ENCODE data around the gene OXSM. TPM values are rescaled to one million over a fixed set of nuclear protein-coding genes. Genes with fewer than 3 reads are reported as not detected.
A peak's percentile ranks its signal among the peaks of the same experiment; 100 is the strongest.

Gene OXSM
- 11.0 and 11.1 TPM in 2 replicates for total RNA-seq

GRCh38 chr3:25789596-25790556 is at the start of gene OXSM:
Gene OXSM, plus strand, starts transcription at chr3:25790090. Its CDS starts 931 bp downstream, at chr3:25791021.
- DNase-seq = peak; percentile 98

GRCh38 chr3:25744470-25744869 is 45.4 kb upstream of the OXSM start:
- DNase-seq = no peak

- no peak for DNase-seq
These were observed 42.9 kb upstream of the OXSM start for GRCh38 chr3:25747033-25747432.

GRCh38 chr3:25748189-25748588 is 41.7 kb upstream of the OXSM start:
- no peak for DNase-seq

- DNase-seq = no peak
These were observed 40.8 kb upstream of the OXSM start for GRCh38 chr3:25749031-25749581.

- no peak for DNase-seq
These were observed 38.8 kb upstream of the OXSM start for GRCh38 chr3:25751048-25751447.

- no peak for DNase-seq
These were observed 38.2 kb upstream of the OXSM start for GRCh38 chr3:25751725-25752124.

GRCh38 chr3:25768851-25769250 is 21.0 kb upstream of the OXSM start:
- DNase-seq = no peak

GRCh38 chr3:25775936-25776335 is 14.0 kb upstream of the OXSM start:
- DNase-seq = no peak

- no peak for DNase-seq
These were observed 9.3 kb upstream of the OXSM start for GRCh38 chr3:25780618-25781017.

- no peak for DNase-seq
These were observed 8.6 kb upstream of the OXSM start for GRCh38 chr3:25781145-25781757.

GRCh38 chr3:25781758-25782594 is 7.9 kb upstream of the OXSM start:
- DNase-seq = no peak

GRCh38 chr3:25782636-25782937 is 7.3 kb upstream of the OXSM start:
- DNase-seq = no peak

- DNase-seq = peak; percentile 90
These were observed 6.8 kb upstream of the OXSM start, which contains the start of gene NGLY1 for GRCh38 chr3:25782938-25783660. Gene NGLY1, minus strand, starts transcription at chr3:25783443. Its CDS starts 53 bp downstream, at chr3:25783390.

- peak; percentile 44 for DNase-seq
These were observed 6.0 kb upstream of the OXSM start for GRCh38 chr3:25783661-25784512.

GRCh38 chr3:25784971-25785370 is 4.9 kb upstream of the OXSM start:
- DNase-seq = no peak

GRCh38 chr3:25785826-25786225 is 4.1 kb upstream of the OXSM start:
- no peak for DNase-seq

GRCh38 chr3:25787689-25788088 is 2.2 kb upstream of the OXSM start:
- DNase-seq = no peak

GRCh38 chr3:25789209-25789595 is 688 bp upstream of the OXSM start:
- no peak for DNase-seq

- no peak for DNase-seq
These were observed 11.9 kb downstream of the OXSM start for GRCh38 chr3:25801786-25802185.

GRCh38 chr3:25803833-25804232 is 13.9 kb downstream of the OXSM start:
- DNase-seq = no peak
